OCI-LY3 (cell line): Measurements from ENCODE around the gene SYT1.

ENCODE experiments used
- CTCF ChIP-seq: fragments of 200-600, 300-600 bp; sonication (generic); IDR thresholded peaks from 2 replicates; pipeline ENCODE4 v1.5.1; 2014; ENCODE audit warnings: antibody characterized with exemption, low read length, low read depth
- EZH2phosphoT487 ChIP-seq: fragments of 200-600 bp; shearing (Covaris generic); IDR thresholded peaks from 2 replicates; pipeline ENCODE4 v1.6.1; 2018; ENCODE audit warnings: antibody characterized with exemption, mixed run types, low read depth

DNA sequence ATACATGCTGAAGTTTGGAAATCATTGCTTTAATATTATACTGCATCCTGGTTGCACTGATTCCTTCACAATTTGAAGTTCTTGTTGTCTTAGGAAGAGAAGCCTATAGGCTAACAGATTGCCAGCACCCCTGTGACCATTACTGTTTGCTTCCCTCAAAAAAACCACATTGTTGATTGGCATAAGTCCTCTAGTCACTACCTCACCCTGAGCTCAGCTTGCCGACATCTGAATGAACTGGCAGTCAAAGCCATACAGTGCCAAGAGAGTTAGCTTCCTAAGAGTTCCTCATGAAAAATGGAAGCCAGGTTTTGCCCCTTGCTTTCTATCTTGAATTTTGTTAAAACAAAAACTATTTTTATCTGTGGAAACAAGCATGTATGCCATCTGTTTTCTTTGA lies 276.1 kb downstream of the SYT1 start:
- TF ChIP-seq CTCF (no peak), EZH2phosphoT487 (no peak)
